Activated T-cell treated with anti-CD3 and anti-CD28 coated beads, Interleukin-2, amount 50 U/mL, for 1 hour (primary cell): ENCODE data around the gene ARAP2.
"Not testable (repeated sequence)": the region's sequence is repeated elsewhere in the genome, so short reads cannot be mapped to it uniquely, and the experiment has no call there.

ENCODE experiments used
- DNase-seq: peaks from one replicate; pipeline ENCODE4 v3.0.0-alpha.2; 2020

Gene ARAP2

GRCh38 chr4:36182315-36182714 lies 62.0 kb downstream of the ARAP2 start:
- DNase-seq = not testable (repeated sequence)

GRCh38 chr4:36180206-36180605 lies 64.1 kb downstream of the ARAP2 start:
- no peak for DNase-seq

- no peak for DNase-seq
Measured at GRCh38 chr4:36178484-36178883, 65.8 kb downstream of the ARAP2 start.

- DNase-seq = no peak
Measured at GRCh38 chr4:36177946-36178345, 66.4 kb downstream of the ARAP2 start.

GRCh38 chr4:36174570-36174969 lies 69.7 kb downstream of the ARAP2 start:
- no peak for DNase-seq

GRCh38 chr4:36173905-36174304 lies 70.4 kb downstream of the ARAP2 start:
- no peak for DNase-seq

- DNase-seq = no peak
Measured at GRCh38 chr4:36172656-36173055, 71.7 kb downstream of the ARAP2 start.

- no peak for DNase-seq
Measured at GRCh38 chr4:36168127-36168878, 76.0 kb downstream of the ARAP2 start.

- no peak for DNase-seq
Measured at GRCh38 chr4:36165631-36166005, 78.7 kb downstream of the ARAP2 start.

GRCh38 chr4:36164900-36165630 lies 79.2 kb downstream of the ARAP2 start:
- DNase-seq = no peak

GRCh38 chr4:36163198-36163597 lies 81.1 kb downstream of the ARAP2 start:
- no peak for DNase-seq

GRCh38 chr4:36159208-36159607 lies 85.1 kb downstream of the ARAP2 start:
- DNase-seq = no peak

- DNase-seq = no peak
Measured at GRCh38 chr4:36152735-36153134, 91.6 kb downstream of the ARAP2 start.

GRCh38 chr4:36142504-36142903 lies 101.8 kb downstream of the ARAP2 start:
- DNase-seq = no peak

GRCh38 chr4:36141186-36141585 lies 103.1 kb downstream of the ARAP2 start:
- DNase-seq = no peak

- no peak for DNase-seq
Measured at GRCh38 chr4:36140421-36140820, 103.9 kb downstream of the ARAP2 start.

- no peak for DNase-seq
Measured at GRCh38 chr4:36138220-36138619, 106.1 kb downstream of the ARAP2 start.

GRCh38 chr4:36137336-36137735 lies 107.0 kb downstream of the ARAP2 start:
- no peak for DNase-seq

GRCh38 chr4:36133658-36134057 lies 110.7 kb downstream of the ARAP2 start:
- no peak for DNase-seq

- no peak for DNase-seq
Measured at GRCh38 chr4:36133086-36133485, 111.2 kb downstream of the ARAP2 start.

- no peak for DNase-seq
Measured at GRCh38 chr4:36130641-36131040, 113.7 kb downstream of the ARAP2 start.

GRCh38 chr4:36128689-36129088 lies 115.6 kb downstream of the ARAP2 start:
- DNase-seq = no peak

- no peak for DNase-seq
Measured at GRCh38 chr4:36123906-36124305, 120.4 kb downstream of the ARAP2 start.

- DNase-seq = no peak
Measured at GRCh38 chr4:36115312-36115711, 129.0 kb downstream of the ARAP2 start.

- DNase-seq = no peak
Measured at GRCh38 chr4:36111172-36111571, 133.1 kb downstream of the ARAP2 start.
